ENCODE data around the gene CLDN15.
"Not testable (repeated sequence)": the region's sequence is repeated elsewhere in the genome, so short reads cannot be mapped to it uniquely, and the experiment has no call there.

CLDN15 gene

GRCh38 chr7:101218236-101219125 lies 19.1 kb downstream of the CLDN15 start:
- no peak for DNase-seq

GRCh38 chr7:101217388-101218235 lies 20.0 kb downstream of the CLDN15 start, which contains the start of the genes PLOD3 and ZNHIT1:
Gene PLOD3 (minus strand): TSS chr7:101217581. CDS start chr7:101217274, 307 bp downstream.
Gene ZNHIT1 (plus strand): TSS chr7:101218165. CDS start chr7:101218196, 31 bp downstream.
- peak; percentile 96 for DNase-seq

DNA sequence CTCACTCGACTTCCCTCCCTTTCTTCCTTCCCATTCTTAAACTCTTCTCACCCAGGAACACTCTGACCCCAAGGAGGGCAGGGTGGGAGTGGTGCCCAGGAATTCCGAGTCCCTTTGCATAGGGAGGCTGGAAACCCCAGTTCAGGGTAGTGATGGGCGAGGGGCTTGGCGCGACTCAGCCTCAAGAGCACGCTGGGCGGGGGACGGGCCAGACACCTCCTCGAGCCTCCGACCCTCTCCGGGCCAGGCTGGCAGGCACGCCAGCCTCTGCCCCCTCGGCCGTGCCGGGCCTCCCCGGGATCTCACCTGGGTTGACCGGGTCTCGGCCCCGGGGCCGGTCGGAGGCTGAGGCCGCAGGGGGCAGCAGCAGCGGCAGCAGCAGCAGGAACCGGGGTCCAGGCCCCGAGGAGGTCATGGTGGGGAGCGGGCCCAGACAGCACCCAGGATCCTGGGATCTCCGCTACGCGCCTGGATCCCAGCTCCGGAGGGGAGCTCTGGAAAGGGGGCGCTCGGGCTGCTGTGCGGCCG lies 20.7 kb downstream of the CLDN15 start:
- no peak for DNase-seq

GRCh38 chr7:101216001-101216859 lies 21.4 kb downstream of the CLDN15 start:
- no peak for DNase-seq

GRCh38 chr7:101212014-101212413 lies 25.6 kb downstream of the CLDN15 start:
- DNase-seq, result no peak

GRCh38 chr7:101211501-101211900 lies 26.1 kb downstream of the CLDN15 start:
- no peak for DNase-seq

DNA sequence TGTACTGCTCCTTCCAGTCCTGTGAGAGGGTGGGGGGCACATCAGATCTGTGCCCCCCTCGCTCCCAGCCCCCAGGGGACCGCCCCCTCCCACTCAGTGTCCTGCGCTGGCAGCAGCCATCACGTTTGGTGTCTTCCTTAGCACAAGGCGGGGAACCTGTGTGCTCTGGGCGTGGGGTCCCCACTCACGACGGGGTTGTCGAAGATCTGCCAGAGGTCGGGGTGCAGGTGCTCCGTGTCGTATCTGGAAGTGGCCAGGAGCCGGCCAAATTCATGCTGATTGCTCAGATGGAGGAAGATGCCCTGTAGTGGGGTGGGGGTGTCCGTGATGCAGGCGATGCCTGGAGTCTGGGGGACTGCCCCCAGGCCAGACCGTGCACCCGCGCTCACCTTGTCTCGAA lies 27.5 kb downstream of the CLDN15 start:
- DNase-seq, result no peak

DNA sequence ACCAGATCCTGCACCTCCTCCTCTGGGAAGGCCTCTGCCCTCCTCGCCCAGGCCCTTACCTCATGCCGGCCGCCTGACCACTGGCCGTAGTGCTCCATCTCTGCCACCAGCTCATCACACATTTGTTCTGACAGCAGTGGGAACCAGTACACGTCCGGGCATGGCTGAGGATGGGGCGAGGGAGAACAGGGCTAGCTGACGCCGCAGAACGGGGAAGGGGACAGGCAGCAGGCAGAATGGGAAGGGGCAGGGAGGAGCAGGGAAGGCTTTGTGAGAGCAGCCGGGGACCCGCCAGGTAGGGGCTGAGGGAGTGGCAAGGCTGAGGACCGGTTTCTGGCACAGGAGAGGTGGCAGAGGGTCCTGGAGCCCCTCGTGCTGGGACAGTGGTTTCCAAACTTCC lies 28.8 kb downstream of the CLDN15 start:
- DNase-seq, result no peak

DNA sequence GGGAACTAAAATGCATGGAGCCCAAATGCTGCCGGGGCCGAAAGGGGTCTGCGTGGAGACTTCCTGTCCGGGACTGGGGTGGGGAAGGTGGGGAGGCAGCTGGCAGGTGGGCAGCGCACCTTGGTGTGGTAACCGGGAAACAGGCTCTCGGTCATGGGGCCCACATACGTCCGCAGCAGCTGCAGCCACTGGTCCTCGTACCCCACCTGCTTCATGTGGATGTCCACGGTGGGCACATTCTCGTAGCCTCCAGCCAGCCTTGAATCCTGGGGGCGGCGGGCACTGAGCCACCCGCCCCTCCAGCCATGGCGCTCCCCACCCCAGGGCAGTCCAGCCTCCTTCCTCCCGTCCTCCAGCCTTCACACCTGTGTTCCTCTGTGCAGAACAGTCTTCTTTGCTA lies 30.1 kb downstream of the CLDN15 start:
- no peak for DNase-seq

DNA sequence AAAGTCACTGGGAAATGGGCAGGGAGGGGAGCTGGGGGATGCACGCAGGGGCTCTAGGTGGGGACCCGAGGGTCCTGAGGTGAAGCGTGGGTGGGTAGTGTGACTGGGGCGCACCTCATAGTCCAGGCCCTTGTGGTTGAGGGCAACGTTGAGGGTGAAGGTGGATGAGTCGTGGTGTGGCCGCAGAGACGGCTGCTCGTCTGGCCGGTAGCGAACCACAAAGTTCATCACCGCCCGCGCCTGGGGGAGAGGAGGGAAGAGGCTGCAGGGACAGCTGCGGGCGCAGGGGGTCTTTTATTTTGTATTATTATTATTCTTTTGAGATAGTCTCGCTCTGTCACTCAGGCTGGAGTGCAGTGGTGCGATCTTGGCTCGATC lies 30.9 kb downstream of the CLDN15 start:
- DNase-seq, result no peak

- no peak for DNase-seq
These were observed 31.5 kb downstream of the CLDN15 start for GRCh38 chr7:101205901-101206664.

DNA sequence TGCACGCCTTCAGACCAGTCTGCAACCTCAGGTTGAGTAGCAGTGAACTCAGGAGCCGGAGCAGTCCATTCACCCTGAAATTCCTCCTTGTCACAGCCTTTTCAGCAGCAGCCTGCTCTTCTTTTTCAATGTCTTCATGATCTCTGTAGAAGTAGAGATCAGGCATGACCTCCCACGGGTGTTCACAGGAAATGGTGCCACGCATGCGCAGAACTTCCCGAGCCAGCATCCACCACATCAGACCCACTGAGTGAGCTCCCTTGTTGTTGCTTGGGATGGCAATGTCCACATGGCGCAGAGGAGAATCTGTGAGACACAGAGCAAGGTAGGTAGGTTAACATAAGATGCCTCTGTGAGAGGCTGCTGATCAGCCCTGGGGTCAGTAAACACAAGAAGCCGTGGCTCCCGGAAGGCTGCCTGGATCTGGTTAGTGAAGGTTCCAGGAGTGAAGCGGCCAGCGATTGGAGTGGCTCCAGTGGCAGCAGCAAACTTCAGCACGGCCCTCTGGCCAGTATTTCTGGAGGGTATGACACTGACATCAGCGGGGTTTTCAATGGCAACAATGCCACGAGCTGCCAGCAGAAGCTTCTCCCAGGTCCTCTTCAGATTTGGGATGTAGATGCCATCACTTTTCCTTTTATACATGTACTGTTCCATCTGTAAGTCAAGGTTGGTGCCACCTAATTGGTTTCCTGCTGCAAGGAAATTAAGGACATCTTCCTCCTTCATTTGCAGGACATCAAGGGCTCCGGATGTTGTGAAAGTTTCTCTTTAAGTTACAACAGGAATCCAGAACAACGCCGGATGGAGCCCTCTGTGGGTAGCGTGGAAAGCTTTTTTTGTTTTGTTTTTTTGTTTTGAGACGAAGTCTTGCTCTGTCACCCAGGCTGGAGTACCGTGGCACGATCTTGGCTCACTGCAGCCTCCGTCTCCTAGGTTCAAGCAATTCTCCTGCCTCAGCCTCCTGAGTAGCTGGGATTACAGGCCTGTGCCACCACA lies 33.6 kb downstream of the CLDN15 start:
- DNase-seq, result not testable (repeated sequence)

- no peak for DNase-seq
These were observed 35.0 kb downstream of the CLDN15 start for GRCh38 chr7:101202603-101202918.

- no peak for DNase-seq
These were observed 35.7 kb downstream of the CLDN15 start for GRCh38 chr7:101201695-101202602.

- no peak for DNase-seq
These were observed 36.6 kb downstream of the CLDN15 start, which contains the start of gene MOGAT3 for GRCh38 chr7:101200862-101201599. Gene MOGAT3 (minus strand): TSS chr7:101201036. CDS start chr7:101200854, 182 bp downstream.

DNA sequence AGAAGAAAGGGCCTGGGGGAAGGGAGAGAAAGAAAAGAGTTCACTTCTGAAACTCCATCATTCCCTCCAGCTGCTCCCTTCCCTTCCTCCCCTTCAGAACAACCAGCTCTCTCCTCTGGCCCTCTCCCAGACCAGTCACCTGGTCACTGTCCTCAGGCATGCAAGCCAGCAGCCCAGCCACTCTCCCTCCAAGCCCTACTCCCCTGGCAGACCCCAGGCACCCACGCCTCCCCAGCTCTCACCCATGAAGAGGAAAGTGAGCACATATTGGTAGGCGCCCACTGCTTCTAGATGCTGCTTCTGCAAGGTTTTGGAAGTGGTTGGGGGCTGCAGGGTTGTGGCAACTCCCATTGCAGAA lies 37.1 kb downstream of the CLDN15 start:
- DNase-seq, result no peak

- DNase-seq, result not testable (repeated sequence)
These were observed 38.1 kb downstream of the CLDN15 start for GRCh38 chr7:101199522-101199921.

- no peak for DNase-seq
These were observed 39.1 kb downstream of the CLDN15 start for GRCh38 chr7:101198476-101198875.

DNA sequence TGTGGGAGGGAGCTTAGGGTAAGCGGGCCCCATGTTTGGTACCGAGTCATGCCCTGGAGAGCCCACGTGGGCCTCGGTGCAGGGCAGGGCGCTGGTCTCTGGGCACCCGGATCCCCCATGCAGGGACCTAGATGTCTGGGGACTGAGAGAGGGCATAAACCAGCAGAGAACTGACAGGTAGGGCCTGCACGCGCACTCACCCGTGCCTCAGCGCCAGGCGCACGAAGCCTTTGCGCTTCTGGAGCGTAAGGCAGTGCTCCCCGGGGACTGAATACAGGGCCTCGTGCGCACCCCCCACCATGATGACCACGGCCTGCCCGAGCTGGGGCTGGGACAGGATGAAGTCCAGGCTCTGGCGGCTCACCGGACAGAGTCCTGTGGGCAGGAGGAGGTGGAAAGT lies 39.6 kb downstream of the CLDN15 start:
- no peak for DNase-seq
